Colon (tissue), 2 donors: ENCODE measurements around the gene LUC7L3.
"Not testable (repeated sequence)": the region's sequence is repeated elsewhere in the genome, so short reads cannot be mapped to it uniquely, and the experiment has no call there.

Source experiments
- FAIRE-seq: peaks from 2 replicates; lab custom pipeline; 2012; peaks lifted over from hg19 to GRCh38; lab: Jason Lieb, UNC
- donor health status: control.
- donor health status: control.

LUC7L3 gene

GRCh38 chr17:50719144-50719923 lies at the start of gene LUC7L3:
Gene LUC7L3, plus strand, starts transcription at chr17:50719603. Its CDS starts 130 bp downstream, at chr17:50719733.
- no peak for FAIRE-seq

- no peak for FAIRE-seq
These were observed 47.3 kb upstream of the LUC7L3 start for GRCh38 chr17:50672071-50672470.

GRCh38 chr17:50672831-50673551 lies 46.4 kb upstream of the LUC7L3 start:
- FAIRE-seq = no peak

GRCh38 chr17:50675190-50675589 lies 44.2 kb upstream of the LUC7L3 start:
- no peak for FAIRE-seq

GRCh38 chr17:50675627-50676026 lies 43.8 kb upstream of the LUC7L3 start:
- FAIRE-seq = no peak

GRCh38 chr17:50676065-50676975 lies 43.1 kb upstream of the LUC7L3 start:
- FAIRE-seq = no peak

- no peak for FAIRE-seq
These were observed 41.5 kb upstream of the LUC7L3 start for GRCh38 chr17:50677851-50678375.

GRCh38 chr17:50679008-50679544 lies 40.3 kb upstream of the LUC7L3 start:
- FAIRE-seq = no peak

GRCh38 chr17:50680126-50680525 lies 39.3 kb upstream of the LUC7L3 start:
- no peak for FAIRE-seq

GRCh38 chr17:50680543-50681262 lies 38.7 kb upstream of the LUC7L3 start:
- not testable (repeated sequence) for FAIRE-seq

- no peak for FAIRE-seq
These were observed 37.9 kb upstream of the LUC7L3 start for GRCh38 chr17:50681263-50682200.

- FAIRE-seq = no peak
These were observed 37.0 kb upstream of the LUC7L3 start for GRCh38 chr17:50682441-50682840.

- FAIRE-seq = no peak
These were observed 36.5 kb upstream of the LUC7L3 start for GRCh38 chr17:50682938-50683337.

GRCh38 chr17:50683434-50684287 lies 35.7 kb upstream of the LUC7L3 start:
- no peak for FAIRE-seq

- no peak for FAIRE-seq
These were observed 35.2 kb upstream of the LUC7L3 start for GRCh38 chr17:50684288-50684611.

GRCh38 chr17:50684612-50685333 lies 34.6 kb upstream of the LUC7L3 start:
- no peak for FAIRE-seq

- no peak for FAIRE-seq
These were observed 34.1 kb upstream of the LUC7L3 start for GRCh38 chr17:50685334-50685665.

- FAIRE-seq = no peak
These were observed 33.5 kb upstream of the LUC7L3 start for GRCh38 chr17:50685691-50686493.
